Testis (tissue), 3 donors: ENCODE data around the gene HRH3. TPM values are rescaled to one million over a fixed set of nuclear protein-coding genes. Genes with fewer than 3 reads are reported as not detected.

Experiments
- DNase-seq: peaks from one replicate; pipeline ENCODE4 v3.0.0-alpha.2; 2019
- H3K27ac ChIP-seq, 2 donors: fragments of 200-600 bp; sonication (generic); one replicate each; pipeline ENCODE4 v1.5.1; 2019
- H3K27me3 ChIP-seq: fragments of 200-600 bp; sonication (generic); one replicate; pipeline ENCODE4 v1.5.1; 2019
- H3K36me3 ChIP-seq: fragments of 200-600 bp; sonication (generic); one replicate; pipeline ENCODE4 v1.5.1; 2017; ENCODE audit warnings: low read depth; ENCODE audit errors: missing control alignments
- H3K4me1 ChIP-seq: fragments of 200-600 bp; sonication (generic); one replicate; pipeline ENCODE4 v1.5.1; 2019
- H3K4me3 ChIP-seq, 2 donors: fragments of 200-600 bp; sonication (generic); one replicate each; pipeline ENCODE4 v1.5.1; 2017 to 2019
- H3K9me3 ChIP-seq: fragments of 200-600 bp; sonication (generic); one replicate; pipeline ENCODE4 v1.5.1; 2017
- POLR2A ChIP-seq: fragments of 450-650 bp; IDR thresholded peaks from one replicate; pipeline ENCODE4 v1.6.1; 2017; ENCODE audit warnings: antibody characterized with exemption, mild to moderate bottlenecking, moderate library complexity
- WGBS, 2 donors: methylation state at CpG; one replicate each; pipeline ENCODE4 v1.1.5; 2018; 5-methylcytosine and 5-hydroxymethylcytosine counted together
- intact Hi-C: fragments of 100-400 bp; cut with DNase I; formaldehyde crosslinking; loops from one replicate; pipeline ENCODE4 v1.15.1; 2023; ENCODE audit warnings: low total_unique reads
- polyA plus RNA-seq: library from polyadenylated mRNA; stranded (reverse); fragments of 350-450 nt; fragmentation: Illumina TruSeq; extraction: RNeasy Lipid Tissue Mini Kit (QIAGEN cat#74804); gene quantifications from one replicate; pipeline ENCODE4 v1.2.3, GENCODE V29; 2014; ENCODE audit warnings: low read depth, low replicate concordance; ENCODE audit not compliant: insufficient read depth
- total RNA-seq, 2 donors: library from RNA; depleted of rRNA; stranded (reverse); fragments of >200 nt; gene quantifications; one replicate each; pipeline ENCODE4 v1.2.3, GENCODE V29; 2016
- TF ChIP-seq, protein P1 (sequence below), 3 experiments: fragments of 450-650 bp in 2 of 3; fragments of 200-600 bp in 1 of 3; sonication (generic) in 1 of 3; IDR thresholded peaks; one replicate each; pipeline ENCODE4 v1.5.1; 2016 to 2019; ENCODE audit warnings: antibody characterized with exemption in 3 of 3, mild to moderate bottlenecking in 2 of 3, moderate library complexity in 1 of 3

HRH3 gene
- total and polyA plus RNA-seq, 3 donors from 2014 or later, result 0.67 to 2.5 (median 1.1) TPM

DNA sequence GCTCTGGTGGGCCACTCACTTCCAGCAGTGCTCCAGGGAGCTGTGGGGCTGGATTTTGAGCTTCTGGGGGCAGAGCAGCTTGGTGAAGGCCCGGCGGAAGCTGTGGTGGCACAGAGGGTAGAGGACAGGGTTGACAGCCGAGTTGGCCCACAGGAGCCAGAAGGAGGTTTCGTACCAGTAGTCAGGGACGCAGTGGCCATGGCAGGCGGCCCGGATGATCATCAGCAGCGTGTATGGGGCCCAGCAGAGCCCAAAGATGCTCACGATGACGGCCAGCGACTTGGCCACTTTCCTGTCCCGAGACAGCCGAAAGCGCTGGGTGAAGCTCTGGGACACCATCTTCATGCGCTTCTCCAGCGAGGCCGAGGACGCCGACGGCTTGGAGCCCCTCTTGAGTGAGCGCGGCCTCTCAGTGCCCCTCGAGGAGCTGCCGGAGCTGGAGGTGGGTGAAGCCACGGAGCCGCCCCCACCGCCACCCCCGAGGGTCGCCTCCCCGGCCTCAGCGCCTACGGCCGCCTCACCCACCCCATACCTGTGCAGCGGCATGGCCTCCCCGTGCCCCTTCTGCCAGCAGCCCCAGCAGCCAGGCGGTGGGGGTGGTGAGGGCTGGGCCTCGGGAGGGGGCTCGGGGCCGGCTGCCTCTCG lies 4.0 kb downstream of the HRH3 start:
- no peak overlapping the region for H3K4me3 ChIP-seq
- no peaks in the 10 kb centered on the region for H3K9me3 ChIP-seq
- intact Hi-C loops, result no loop called here
- H3K27ac ChIP-seq, result no peak overlapping the region
- 79 to 90% methylated on average over 14 to 34 of the region's 40 CpGs for WGBS, 2 donors
- H3K4me1 ChIP-seq, result peaks cover 16% of the 10 kb centered on the region
- no peak for TF ChIP-seq POLR2A
- TF ChIP-seq, protein P1, sequence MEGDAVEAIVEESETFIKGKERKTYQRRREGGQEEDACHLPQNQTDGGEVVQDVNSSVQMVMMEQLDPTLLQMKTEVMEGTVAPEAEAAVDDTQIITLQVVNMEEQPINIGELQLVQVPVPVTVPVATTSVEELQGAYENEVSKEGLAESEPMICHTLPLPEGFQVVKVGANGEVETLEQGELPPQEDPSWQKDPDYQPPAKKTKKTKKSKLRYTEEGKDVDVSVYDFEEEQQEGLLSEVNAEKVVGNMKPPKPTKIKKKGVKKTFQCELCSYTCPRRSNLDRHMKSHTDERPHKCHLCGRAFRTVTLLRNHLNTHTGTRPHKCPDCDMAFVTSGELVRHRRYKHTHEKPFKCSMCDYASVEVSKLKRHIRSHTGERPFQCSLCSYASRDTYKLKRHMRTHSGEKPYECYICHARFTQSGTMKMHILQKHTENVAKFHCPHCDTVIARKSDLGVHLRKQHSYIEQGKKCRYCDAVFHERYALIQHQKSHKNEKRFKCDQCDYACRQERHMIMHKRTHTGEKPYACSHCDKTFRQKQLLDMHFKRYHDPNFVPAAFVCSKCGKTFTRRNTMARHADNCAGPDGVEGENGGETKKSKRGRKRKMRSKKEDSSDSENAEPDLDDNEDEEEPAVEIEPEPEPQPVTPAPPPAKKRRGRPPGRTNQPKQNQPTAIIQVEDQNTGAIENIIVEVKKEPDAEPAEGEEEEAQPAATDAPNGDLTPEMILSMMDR (IDR thresholded peaks at IDR 0.05), result no peak
- no peak for DNase-seq
- no peaks in the 10 kb centered on the region for H3K27me3 ChIP-seq
- H3K36me3 ChIP-seq, result no peaks in the 10 kb centered on the region

DNA sequence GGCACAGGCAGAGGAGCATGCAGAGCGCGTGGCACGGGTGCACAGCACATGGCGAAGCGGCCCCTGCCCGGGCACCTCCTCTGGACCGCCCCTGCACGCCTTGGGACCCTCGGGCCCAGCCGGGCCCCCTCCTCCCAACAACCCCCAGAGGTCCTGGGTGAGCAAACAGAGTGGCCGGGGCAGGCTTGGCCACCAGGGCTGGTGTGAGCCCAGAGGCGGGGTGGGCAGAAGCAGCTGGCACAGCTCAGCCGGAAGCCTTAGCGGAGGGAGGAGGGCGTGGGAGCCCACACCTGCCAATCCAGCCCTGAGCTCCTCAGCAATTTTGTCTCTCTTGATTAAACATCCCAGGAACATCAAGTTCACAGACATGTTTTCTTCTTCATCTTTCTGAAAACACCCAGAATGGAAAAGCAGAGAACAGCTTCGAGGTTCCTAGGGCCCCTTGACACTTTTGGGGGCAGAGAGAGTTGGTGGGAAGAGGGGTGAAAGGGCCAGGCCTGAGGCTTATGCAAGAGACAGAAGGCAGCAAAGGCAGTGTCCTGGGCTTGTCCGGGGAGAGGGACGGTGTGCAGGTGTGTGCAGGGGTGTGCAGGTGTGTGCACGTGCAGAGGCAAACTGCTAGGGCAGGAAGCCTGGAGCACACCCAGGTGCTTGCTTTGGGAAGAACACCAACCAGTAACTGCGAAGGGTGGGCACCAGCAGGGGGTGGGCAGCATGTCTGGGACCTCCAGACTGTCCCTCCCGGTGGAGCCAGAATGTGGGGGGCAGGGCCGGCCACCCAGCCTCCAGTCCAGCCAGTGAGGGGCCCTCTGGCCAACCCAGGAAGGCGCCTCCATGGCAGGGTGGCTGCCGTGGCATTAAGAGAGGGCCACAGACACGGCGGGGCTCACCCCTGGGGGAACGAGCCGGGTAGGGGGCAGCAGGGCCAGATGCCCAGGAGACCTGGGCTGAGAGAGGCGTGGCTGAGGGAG lies 4.8 kb downstream of the HRH3 start:
- no peak for DNase-seq
- WGBS, 2 donors, result 86 to 89% methylated on average over 14 to 29 of the region's 29 CpGs
- Histone ChIP-seq H3K9me3 (no peaks in the 10 kb centered on the region), H3K36me3 (no peaks in the 10 kb centered on the region), H3K4me3 (no peak overlapping the region), H3K27ac (no peak overlapping the region), H3K4me1 (peaks cover 9% of the 10 kb centered on the region), H3K27me3 (no peaks in the 10 kb centered on the region)
- TF ChIP-seq POLR2A, result no peak
- TF ChIP-seq, protein P1 (IDR thresholded peaks at IDR 0.05), result no peak
- intact Hi-C loops, result no loop called here

DNA sequence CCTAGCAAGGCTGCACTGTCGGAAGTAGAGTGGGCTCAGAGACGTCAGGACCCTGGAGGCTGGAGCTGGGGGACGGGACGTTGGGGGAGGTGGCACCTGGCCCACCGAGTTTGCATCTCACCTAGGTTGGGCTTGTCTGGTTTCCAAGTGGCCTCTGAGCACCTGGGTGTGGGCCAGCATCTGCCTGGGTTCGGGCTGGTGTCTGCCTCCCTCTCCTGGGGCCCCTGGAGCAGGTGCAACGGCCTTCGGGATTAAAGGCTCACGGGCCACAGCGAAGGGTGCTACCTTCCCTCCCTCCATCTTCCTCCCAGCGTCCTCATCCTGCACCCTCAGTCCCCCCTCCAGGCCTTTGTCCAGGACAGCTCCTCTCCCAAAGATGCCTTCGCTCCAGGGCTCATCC lies 6.0 kb downstream of the HRH3 start:
- intact Hi-C loops, result no loop called here
- no peak for TF ChIP-seq POLR2A
- TF ChIP-seq, protein P1 (IDR thresholded peaks at IDR 0.05), result no peak
- Histone ChIP-seq H3K9me3 (no peaks in the 10 kb centered on the region), H3K27ac (no peak overlapping the region), H3K4me3 (no peak overlapping the region), H3K27me3 (no peaks in the 10 kb centered on the region), H3K36me3 (no peaks in the 10 kb centered on the region), H3K4me1 (peaks cover 4% of the 10 kb centered on the region)
- 64 to 89% methylated on average over 7 to 12 of the region's 12 CpGs for WGBS, 2 donors
- DNase-seq, result no peak

DNA sequence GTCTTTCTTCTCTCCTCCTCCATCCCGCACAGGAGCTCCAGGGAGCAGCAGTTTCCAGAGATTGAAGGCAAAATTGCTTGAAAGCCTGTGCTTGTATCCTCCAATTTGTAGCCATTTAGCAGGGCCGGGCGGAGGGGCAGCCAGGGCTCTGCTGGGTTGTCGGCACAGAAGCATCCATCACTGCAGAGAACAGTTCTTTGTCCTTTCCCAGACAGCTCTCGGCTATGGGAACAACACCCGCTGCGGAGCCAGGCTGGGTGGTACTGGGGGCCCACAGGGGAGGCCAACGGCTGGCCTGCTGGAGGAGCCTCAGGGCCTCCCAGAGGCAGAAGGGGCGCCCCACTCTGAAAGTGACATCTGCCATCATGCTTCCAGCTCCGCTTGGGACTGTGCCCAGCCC lies 7.8 kb downstream of the HRH3 start:
- TF ChIP-seq POLR2A, result no peak
- no peak for DNase-seq
- Histone ChIP-seq H3K4me3 (no peak overlapping the region), H3K9me3 (no peaks in the 10 kb centered on the region), H3K27me3 (no peaks in the 10 kb centered on the region), H3K4me1 (no peaks in the 10 kb centered on the region), H3K27ac (no peak overlapping the region), H3K36me3 (no peaks in the 10 kb centered on the region)
- 49 to 59% methylated on average over 5 to 10 of the region's 10 CpGs for WGBS, 2 donors
- intact Hi-C loops, result no loop called here

DNA sequence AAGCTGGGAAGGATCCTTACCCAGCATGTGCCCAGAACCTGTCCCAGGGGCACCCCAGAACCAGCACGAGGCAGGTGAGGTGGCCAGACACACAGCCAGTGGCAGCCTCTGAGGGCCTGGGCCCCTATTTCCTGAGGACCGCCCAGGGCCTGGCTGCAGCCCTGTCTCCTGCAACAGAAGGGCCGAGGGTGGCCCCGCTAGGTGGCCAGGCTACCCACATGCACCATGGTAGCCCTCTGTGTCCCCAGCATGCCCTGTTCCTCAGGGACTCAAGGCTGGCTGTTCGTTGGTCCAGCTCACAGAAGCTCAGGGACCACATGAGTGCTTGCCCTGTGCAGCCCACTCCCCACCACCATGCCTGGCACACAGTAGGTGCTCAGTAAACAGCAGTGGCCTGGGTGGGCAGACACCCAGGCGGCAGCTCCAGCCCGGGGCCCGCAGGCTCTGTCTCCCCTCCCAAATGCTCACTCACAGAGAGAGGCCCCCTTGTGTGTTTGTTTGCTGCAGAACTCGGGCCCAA lies 8.2 kb downstream of the HRH3 start:
- H3K4me1 ChIP-seq, result no peaks in the 10 kb centered on the region
- no peaks in the 10 kb centered on the region for H3K9me3 ChIP-seq
- H3K4me3 ChIP-seq, result no peak overlapping the region
- TF ChIP-seq POLR2A, result no peak
- TF ChIP-seq, protein P1 (IDR thresholded peaks at IDR 0.05), result no peak
- DNase-seq, result no peak
- no peaks in the 10 kb centered on the region for H3K36me3 ChIP-seq
- WGBS, 2 donors, result 69 to 86% methylated on average over 4 to 8 of the region's 9 CpGs
- no peaks in the 10 kb centered on the region for H3K27me3 ChIP-seq
- intact Hi-C loops, result no loop called here
- H3K27ac ChIP-seq, result no peak overlapping the region
